ENCODE measurements around the gene SIAH3. TPM values are rescaled to one million over a fixed set of nuclear protein-coding genes. Genes with fewer than 3 reads are reported as not detected.

The SIAH3 gene
- total and polyA plus RNA-seq, 8 donors, result 0.55 TPM; not detected in 7

GRCh38 chr13:45825387-45825650, 26.2 kb downstream of the SIAH3 start:
- Histone ChIP-seq H3K4me1 (peaks cover 0 to 9% (median 0%) of the 10 kb centered on the region in 4 donors), H3K4me3 (no peak overlapping the region), H3K36me3 (no peaks in the 10 kb centered on the region), H3K27me3 (no peaks in the 10 kb centered on the region), H3K27ac (no peak overlapping the region), H3K9me3 (no peaks in the 10 kb centered on the region)
- TF ChIP-seq POLR2AphosphoS5 (IDR thresholded peaks at IDR 0.05) (no peak), CTCF (IDR thresholded peaks at IDR 0.05) (no peak), POLR2A (IDR thresholded peaks at IDR 0.05) (no peak), EP300 (IDR thresholded peaks at IDR 0.05) (no peak)
- 85 to 95% (median 89%) methylated on average over 4 of the region's 4 CpGs for WGBS, 5 donors
- DNase-seq, result no peak
- intact Hi-C loops (cut with DNase I; ENCODE audit: low total_unique reads), result no loop called here

DNA sequence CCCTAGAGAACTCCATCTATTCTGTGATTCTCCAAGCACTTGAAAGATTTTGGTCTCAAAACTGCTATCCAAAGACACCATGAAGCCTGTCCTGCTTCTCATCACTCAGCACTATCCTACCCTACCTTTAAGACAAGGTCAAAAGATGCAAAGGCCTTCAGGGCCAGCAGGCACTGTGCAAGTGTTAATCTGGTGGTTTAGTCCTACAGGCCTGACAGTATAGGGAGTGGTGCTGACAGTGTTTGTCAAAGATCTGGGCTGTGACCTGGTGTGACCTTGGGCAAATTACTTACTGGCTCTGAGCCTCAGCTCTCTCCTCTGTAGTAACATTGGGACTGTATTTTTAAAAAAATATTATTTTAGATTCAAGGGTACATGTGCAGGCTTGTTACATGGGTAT, 28.0 kb downstream of the SIAH3 start:
- no peaks in the 10 kb centered on the region for H3K27me3 ChIP-seq
- H3K4me1 ChIP-seq, result peaks cover 0 to 9% (median 0%) of the 10 kb centered on the region in 4 donors
- DNase-seq, result no peak
- peaks cover 0 to under 1% (median 0%) of the 10 kb centered on the region in 4 donors for H3K9me3 ChIP-seq
- TF ChIP-seq CTCF (IDR thresholded peaks at IDR 0.05) (no peak), POLR2A (IDR thresholded peaks at IDR 0.05) (no peak), EP300 (IDR thresholded peaks at IDR 0.05) (no peak), POLR2AphosphoS5 (IDR thresholded peaks at IDR 0.05) (no peak)
- intact Hi-C loops (cut with DNase I; ENCODE audit: low total_unique reads), result no loop called here
- H3K27ac ChIP-seq, result no peak overlapping the region
- no peaks in the 10 kb centered on the region for H3K36me3 ChIP-seq
- no peak overlapping the region for H3K4me3 ChIP-seq

DNA sequence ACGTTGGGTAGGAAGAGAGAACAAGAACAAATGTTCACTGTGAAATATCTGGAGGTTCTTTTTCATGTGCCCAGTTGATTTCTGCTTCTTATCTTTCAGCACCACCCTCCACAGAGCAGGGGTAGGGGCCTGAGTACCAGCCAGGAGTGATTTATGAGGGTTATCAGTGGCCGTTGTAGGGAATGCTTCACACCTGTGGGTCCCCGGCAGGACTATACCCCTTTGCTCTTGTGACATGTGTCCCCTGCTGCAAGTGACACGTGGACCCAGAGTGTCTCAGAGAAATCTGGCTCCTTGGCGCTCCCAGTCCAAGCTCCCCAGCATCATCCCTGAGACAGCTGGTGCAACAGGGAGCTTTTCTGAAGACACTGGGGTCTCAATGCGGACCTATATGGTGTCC, 29.7 kb downstream of the SIAH3 start:
- Histone ChIP-seq H3K27ac (no peak overlapping the region), H3K4me1 (peaks cover 0 to 9% (median 0%) of the 10 kb centered on the region in 4 donors), H3K27me3 (no peaks in the 10 kb centered on the region), H3K9me3 (peaks cover 0 to 5% (median 0%) of the 10 kb centered on the region in 4 donors), H3K4me3 (no peak overlapping the region), H3K36me3 (no peaks in the 10 kb centered on the region)
- intact Hi-C loops (cut with DNase I; ENCODE audit: low total_unique reads), result no loop called here
- no peak for DNase-seq
- TF ChIP-seq EP300 (IDR thresholded peaks at IDR 0.05) (no peak), POLR2A (IDR thresholded peaks at IDR 0.05) (no peak), POLR2AphosphoS5 (IDR thresholded peaks at IDR 0.05) (no peak), CTCF (IDR thresholded peaks at IDR 0.05) (no peak)
- 56 to 68% (median 60%) methylated on average over 6 of the region's 6 CpGs for WGBS, 5 donors

DNA sequence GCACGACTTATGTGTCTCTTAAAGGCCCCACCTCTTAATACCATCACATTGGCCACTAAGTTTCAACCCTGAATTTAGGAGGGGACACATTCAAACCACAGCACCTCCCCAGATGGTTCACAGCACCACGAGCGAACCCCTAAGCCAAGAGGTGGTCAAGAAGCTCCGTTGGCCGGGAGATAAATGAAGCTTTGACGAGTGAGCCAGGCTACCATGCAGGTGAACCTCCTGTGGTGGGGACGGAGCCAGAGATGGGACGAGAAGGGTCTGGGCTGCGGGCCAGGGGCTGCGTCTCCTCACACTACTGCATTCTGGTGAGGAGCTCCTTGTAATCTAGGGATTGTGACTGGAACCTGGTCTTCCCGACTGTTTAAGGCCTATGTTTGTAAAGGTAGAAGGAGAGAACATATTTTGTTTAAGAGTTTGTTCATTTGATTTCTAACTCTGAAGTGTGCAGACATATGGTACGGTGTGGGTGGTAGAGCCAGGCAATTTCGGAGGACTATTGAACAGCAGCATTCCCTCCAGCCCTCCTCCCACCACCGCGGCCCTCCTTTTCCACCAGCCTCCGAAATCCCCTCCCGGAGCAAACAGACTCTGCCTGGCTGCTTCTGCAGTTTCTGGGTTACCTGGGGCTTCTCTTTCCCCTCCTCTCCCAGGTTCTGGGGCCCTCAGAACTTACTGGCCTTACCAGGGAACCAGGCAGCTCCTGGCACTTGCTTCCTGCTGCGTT, 31.3 kb downstream of the SIAH3 start:
- Histone ChIP-seq H3K4me3 (no peak overlapping the region), H3K4me1 (peaks cover 0 to 9% (median 0%) of the 10 kb centered on the region in 4 donors), H3K9me3 (peaks cover 0 to 5% (median 0%) of the 10 kb centered on the region in 4 donors), H3K27ac (no peak overlapping the region), H3K36me3 (no peaks in the 10 kb centered on the region), H3K27me3 (no peaks in the 10 kb centered on the region)
- no peak for TF ChIP-seq POLR2AphosphoS5 (IDR thresholded peaks at IDR 0.05)
- no peak for TF ChIP-seq POLR2A (IDR thresholded peaks at IDR 0.05)
- TF ChIP-seq CTCF (IDR thresholded peaks at IDR 0.05), result no peak
- TF ChIP-seq EP300 (IDR thresholded peaks at IDR 0.05), result no peak
- 91 to 93% (median 93%) methylated on average over 18 of the region's 18 CpGs for WGBS, 5 donors
- intact Hi-C loops (cut with DNase I; ENCODE audit: low total_unique reads), result no loop called here
- no peak for DNase-seq
